Left cardiac atrium (tissue), 4 donors: ENCODE data around the gene TMTC4. TPM values are rescaled to one million over a fixed set of nuclear protein-coding genes. Genes with fewer than 3 reads are reported as not detected.
"Not testable (repeated sequence)": the region's sequence is repeated elsewhere in the genome, so short reads cannot be mapped to it uniquely, and the experiment has no call there.

Experiments
- ATAC-seq, 2 donors: fragments of 200-7000 bp; cut with Tn5 transposase; one replicate each; pipeline ENCODE4 v1.9.1; 2020; ENCODE audit warnings: mild to moderate bottlenecking in 2 of 2, moderate library complexity in 2 of 2
- DNase-seq: peaks from one replicate; pipeline ENCODE4 v3.0.0-alpha.2; 2020
- intact Hi-C, 2 donors: fragments of 100-400 bp; cut with DNase I; formaldehyde crosslinking; loops; one replicate each; pipeline versions ENCODE4 v1.14.1 to v1.15.1; 2022 to 2023
- total RNA-seq, 2 donors: library from RNA; stranded (reverse); fragmentation: NEBNext Ultra II Directional; extraction: Animal tissue kit (Norgen Biotek cat#: 25700); gene quantifications; one replicate each; pipeline ENCODE4 v1.2.1, GENCODE V29; 2021
- donor health status: DM: no; HTN: yes; CAD: no.
- donor health status: DM: no; HTN: yes; CAD: no; lungs with severe emphysema.
- donor health status: DM: yes; HTN: yes; CAD: no.
- donor health status: Dilated cardiomyopathy.

Gene TMTC4
- total RNA-seq, 2 donors from 2014 or later: 7.8 to 9.7 TPM

DNA sequence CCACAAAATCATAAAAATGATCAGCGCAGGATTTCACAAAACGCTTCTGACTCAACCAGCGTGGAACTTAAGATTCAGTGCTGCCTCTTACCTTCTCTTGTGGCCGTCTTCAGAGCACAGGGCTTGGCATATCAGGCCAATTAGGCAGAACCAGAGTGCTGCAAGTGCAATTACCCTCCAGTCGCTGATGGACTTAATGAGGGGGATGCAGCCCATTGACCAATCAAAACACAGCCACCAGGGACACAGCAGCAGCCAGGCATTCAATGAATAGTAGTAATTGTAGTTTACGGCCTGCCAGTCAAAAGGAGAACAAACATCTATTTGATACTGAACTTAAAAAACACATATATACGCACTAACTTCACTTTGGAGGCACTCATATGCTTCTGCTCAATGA is 38.2 kb downstream of the TMTC4 start:
- intact Hi-C loops: no loop called here
- ATAC-seq (no peak), DNase-seq (no peak)

DNA sequence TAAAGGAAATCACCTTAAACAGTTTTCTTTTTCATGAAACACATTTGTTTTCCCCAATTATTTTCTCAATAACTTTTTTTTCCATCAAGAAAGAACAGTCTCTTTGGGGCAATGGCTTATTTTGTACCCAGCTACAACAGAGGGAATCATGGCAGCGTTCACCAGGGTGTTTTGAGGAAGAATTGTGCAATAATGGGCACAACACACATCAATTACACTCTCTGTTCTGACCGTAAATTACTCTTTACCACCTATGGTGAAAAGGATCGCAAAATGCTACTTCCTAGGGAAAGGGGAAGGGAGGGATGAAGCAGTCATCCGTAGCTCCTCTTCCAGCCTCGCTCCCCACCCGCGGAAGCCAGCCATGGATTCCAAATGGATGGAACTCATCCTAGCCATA is 38.6 kb downstream of the TMTC4 start:
- DNase-seq: no peak
- no peak for ATAC-seq
- intact Hi-C loops: no loop called here

DNA sequence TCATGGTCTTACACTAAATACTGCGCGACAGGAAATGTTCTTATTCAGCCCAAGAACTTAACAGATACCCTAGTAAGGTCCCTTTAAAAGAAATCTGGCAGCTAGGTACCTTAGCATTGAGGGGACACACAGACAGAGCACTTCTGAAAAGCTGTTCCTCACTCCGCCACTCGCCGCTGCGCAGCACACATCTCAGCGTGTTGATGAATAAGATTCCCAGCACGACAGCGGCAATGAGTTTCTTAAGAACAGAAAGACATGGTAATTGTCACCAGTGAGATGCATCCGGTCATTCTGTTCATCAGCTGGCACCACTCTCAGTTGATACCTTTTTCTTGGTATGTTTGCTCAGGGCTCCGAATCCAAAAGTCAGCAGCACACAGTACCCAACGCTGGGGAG is 39.9 kb downstream of the TMTC4 start:
- no peak for DNase-seq
- intact Hi-C loops: no loop called here

DNA sequence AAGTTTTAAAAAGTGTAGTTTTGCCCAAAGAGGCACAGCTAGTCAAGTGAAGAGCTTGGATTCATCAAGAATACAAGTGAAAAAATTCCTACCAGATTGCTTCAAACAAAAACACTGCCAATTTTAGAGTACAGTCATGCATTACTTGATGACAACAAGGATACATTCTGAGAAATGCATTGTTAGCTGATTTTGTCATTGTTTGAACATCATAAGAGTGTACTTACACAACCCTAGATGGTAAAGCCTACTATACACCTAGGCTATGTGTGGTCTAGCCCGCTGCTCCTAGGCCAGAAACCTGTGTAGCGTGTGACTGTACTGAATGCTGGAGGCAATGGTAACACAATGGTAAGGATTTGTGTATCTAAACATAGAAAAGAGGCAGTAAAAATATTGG is 41.1 kb downstream of the TMTC4 start:
- ATAC-seq (no peak), DNase-seq (no peak)
- intact Hi-C loops: no loop called here

More for the DNA sequence above, 39.9 kb downstream of the TMTC4 start:
- no peak for ATAC-seq

DNA sequence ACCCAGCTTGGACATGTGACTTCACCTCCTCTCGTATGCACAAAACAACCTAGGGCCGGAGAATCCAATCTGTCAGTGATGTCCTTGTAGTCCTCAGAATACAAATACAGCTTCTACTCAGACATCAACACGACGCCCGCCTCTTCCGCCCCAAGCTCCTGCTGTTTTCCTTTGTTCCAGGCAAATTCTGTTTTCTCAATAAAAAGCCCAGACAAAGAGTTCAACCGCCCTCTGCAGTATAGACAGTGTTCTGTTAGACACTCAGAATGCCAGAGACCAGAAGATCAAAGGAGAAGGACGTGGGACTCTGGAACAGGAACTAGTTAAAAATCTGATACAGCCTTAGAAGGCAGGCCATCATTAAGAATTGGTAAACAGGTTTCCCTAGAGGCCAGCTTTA is 44.0 kb downstream of the TMTC4 start:
- ATAC-seq (no peak), DNase-seq (no peak)
- intact Hi-C loops: no loop called here

DNA sequence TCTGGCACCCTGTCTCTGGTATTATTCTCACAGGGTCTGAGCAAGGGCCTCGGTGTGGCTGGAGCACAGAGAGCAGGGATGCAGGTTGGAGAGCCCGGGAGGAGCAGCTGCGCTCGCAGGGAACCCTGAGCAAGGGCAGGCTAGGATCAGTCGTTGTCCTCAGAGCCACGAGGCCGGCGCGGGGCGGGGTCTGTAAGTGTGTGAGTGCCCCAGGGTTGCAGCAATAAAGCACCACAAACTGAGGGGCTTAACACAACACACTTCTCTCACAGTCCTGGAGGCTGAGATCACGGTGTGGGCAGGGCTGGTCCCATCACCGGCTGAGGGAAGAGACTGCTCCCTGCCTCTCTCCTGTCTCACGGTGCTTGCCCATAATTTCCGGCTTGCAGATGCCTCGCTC is 47.5 kb downstream of the TMTC4 start:
- intact Hi-C loops: no loop called here
- no peak for ATAC-seq
- no peak for DNase-seq

DNA sequence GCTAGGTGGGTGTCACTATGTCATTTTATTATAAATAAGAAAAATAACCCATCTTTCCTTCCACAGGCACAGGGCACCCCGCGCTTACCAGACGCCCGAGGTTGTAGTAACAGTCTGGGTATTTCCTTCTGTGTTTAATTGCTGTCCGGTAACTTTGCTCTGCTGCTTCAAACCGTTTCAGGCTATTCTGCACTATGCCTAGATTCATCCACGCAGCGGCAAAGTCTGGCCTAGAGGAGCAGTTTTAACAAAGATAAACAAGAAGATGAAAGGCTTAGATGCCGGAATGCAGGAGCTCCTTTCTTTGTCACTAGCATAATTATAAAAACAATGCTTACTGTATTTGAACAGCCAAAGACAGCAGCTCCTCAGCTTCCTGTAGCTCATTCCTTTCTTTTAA is 49.1 kb downstream of the TMTC4 start:
- DNase-seq (no peak), ATAC-seq (no peak)
- intact Hi-C loops: no loop called here

DNA sequence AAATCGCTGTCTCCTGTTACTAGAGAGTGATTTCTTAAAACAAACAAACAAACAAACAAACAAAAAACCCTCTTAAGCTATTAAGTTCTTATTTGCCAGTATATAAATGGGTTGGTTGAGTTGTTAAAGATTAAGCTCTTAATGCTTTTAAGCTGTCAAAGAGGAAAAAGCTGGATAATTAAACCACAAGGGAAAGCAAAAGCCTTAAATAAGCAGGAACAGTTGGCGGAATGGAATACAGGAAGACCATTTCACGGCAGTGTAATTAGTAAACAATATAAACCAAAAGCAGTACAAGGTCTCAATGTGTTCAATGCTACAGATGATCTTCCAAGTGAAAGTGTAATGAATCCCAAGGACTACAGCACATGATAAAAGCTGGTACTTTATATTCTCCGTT is 53.8 kb downstream of the TMTC4 start:
- ATAC-seq (no peak), DNase-seq (no peak)
- intact Hi-C loops: no loop called here

DNA sequence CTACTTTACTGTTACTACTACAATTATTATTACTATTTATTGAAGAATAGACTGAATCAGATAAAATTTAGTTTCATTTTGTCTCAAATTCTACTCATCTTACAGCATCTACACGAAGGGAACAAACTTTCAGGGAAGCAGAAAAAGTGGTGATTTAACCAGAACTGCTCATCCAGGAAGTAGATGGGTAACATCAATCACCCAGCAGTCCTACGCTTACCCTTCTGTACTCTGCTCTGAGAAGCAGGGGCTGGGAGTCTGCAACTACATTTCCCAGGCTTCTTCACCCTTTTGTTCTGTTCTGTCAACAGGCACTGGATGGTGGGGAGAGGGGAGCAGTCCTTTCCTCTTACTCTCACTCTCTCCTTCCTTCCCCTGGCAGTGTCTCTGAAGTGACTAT is 54.7 kb downstream of the TMTC4 start:
- no peak for DNase-seq
- ATAC-seq: no peak
- intact Hi-C loops: no loop called here

DNA sequence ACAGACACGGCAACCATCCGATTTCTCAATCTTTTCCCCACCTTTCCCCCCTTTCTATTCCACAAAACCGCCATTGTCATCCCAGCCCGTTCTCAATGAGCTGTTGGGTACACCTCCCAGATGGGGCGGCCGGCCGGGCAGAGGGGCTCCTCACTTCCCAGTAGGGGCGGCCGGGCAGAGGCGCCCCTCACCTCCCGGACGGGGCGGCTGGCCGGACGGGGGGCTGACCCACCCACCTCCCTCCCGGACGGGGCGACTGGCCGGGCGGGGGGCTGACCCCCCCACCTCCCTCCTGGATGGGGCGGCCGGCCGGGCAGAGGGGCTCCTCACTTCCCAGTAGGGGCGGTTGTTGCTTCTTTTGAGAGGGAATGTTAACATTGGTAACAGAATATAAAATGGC is 55.7 kb downstream of the TMTC4 start:
- ATAC-seq, intact Hi-C loops, DNase-seq: not testable (repeated sequence)

DNA sequence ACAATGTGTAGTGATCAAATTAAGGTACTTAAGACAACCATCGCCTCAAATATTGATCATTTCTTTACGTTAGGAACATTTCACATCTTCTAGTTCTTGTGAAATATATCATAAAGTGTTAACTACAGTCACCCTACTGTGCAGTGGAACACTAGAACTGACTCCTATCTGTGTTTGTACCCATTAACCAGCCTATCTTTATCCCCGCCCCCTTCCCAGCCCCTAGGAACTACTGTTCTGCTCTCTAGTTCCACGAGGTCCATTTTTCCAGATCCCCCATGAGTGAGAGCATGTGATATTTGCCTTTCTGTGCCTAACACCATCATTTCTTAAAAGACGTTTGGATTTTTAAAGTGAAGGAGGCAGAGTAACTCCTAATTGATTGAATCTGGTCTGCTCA is 61.6 kb downstream of the TMTC4 start:
- no peak for ATAC-seq
- DNase-seq: no peak
- intact Hi-C loops: no loop called here

DNA sequence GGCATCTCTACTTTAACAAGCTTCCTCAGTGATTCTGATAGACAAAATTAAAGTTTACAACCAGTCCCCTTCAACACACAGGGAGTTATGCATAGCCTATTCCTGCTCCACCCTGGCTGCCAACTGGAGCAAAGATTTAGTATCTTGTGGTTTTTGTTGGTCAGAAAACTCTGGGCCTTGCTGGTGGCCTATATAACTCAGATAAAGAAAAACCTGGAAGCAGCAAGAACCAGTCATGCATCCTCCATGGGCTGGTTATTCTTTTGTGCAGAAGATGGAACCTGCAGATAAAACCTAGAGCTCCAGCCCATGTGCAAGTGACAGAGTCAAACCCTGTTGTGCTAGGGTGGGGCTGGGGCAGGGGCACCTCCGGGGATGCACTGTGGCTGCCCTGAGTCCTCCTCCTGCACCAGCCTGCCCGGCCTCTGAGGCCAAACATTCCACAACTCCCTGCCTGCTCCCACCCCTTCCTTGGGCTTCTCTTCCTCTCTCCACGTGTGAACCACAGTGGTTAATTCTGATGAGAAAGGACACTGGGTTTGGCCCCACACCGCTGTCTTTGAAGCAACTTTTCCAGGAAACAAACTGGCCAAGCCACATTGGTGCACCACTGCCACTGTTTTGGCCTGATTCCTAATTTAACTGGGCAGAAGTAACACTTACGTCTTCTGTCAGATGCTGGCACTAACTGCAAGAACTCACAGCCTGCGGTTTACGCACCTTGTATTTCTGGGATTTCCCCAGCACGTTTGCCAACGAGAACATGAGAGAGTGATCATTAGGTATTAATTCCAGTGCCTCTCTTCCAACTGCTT is 62.7 kb downstream of the TMTC4 start:
- ATAC-seq: peak; percentile 53 to 71
- DNase-seq: no peak
- intact Hi-C loops: no loop called here

DNA sequence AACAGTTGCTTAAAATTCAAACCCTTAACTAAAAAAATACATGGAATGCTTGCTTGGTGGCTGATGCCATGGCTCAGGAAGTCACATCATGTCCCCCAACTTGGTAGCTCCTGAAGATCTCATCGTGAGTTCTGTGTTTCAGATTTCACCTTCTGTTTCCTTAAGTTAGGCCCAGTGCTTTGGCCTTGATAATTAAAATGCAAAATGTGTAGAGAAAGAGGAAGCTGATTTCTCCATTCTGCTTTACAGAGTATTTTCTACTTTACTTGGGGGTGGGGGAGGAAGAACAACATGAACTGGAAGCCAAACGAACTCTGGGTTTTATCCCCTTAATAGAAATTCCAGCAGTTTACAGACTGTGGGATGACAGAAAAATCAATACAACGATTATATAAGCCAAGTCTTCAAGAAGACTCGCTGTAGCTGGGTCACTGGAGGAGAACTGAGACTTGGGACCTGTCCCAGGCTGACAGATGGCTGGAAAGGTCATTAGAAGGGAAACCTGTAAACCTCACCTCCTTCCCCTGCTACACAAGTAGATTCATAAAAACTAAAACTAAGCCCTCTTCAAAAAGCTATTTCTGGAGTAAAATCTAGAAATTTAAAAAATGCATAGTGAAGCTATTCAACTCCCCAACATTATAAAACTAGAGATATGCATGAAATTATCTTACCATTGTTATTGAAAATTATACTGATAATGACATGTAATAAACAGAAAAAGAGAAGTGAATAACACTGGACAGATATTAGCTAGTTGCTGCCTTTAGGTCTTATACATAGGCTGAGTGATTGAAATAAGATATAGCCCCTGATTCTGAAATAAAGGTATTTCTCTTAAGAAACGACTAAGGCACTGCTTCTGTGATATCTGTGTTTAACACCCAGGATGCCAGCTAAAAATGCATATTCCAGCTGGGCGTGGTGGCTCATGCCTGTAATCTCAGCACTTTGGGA is 63.9 kb downstream of the TMTC4 start:
- intact Hi-C loops: no loop called here
- ATAC-seq (no peak), DNase-seq (no peak)

DNA sequence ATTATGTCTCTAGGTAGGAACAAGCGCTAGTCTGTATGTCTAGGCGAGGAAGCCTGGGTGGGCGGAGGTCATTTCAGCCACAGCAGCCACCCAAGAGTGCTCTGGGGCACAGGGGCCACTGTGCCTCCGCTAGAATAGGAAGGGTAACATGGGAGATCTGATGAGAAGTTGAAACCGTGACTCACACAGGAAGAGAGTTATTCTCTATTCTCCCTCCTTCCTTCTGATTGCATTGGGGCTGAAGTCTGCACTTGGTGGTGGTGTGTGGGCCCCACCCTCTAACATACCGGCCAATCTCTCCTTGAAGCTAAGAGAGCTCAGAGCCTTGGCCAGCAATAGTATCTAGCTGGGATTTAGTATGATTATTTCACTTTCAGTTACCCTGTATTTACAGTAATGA is 65.7 kb downstream of the TMTC4 start:
- intact Hi-C loops: no loop called here
- peak in 1 of 2 donors; percentile 51 for ATAC-seq
- DNase-seq: no peak

DNA sequence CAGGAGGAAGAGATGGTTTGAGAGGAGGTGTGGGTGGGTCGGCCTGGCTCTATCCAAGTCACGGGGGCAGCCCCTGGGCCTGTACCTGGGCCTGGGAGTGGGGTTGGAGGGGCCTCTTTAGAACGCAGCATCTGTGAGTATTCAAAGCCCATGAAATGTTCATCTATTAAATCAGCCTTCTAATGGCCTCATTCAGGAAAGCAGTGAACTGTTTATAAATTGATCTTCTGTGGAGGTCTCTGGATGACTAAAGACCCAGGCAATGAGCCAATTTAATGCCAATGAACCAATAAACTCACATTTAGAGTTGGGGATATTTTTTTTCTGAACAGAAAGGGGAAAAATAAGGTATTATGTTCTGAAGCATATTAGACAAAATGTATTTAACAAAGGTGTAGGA is 66.1 kb downstream of the TMTC4 start:
- DNase-seq (no peak), ATAC-seq (no peak)
- intact Hi-C loops: no loop called here

DNA sequence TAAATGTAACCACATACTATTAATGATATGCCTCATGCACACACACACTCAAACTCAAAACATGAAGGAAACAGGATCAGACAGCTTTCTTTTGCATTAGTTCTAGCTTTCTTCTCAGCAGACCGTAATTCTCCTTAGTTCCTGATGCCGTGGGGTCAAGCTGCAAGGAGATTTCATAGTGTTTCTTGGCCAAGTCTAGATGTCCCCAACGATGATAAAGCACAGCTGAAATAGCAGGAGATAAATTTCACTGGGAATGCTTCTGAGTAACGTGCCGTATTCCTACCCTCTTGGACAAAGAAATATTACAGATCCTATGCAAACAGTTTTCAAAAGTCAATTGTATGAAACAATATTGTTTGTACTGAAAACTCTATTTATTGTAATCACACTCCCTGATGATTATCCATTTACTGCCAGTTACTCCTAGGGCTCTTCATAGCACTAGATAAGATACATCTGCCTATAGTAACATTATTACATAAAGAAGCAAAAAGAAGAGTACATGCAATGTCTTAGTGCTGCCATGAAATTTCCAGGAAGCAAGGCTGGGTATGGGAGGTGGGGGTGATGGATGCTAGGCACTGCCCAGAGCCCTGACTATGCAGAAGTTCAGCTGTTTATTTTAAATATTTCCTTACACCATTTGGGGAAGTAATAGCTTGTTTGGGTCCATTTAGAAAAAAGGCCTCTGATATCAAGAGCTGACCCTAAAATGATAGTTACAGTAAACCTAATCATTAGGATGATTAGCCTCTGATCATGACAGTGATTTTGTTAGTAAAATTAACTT is 69.5 kb downstream of the TMTC4 start:
- intact Hi-C loops: no loop called here
- DNase-seq: no peak
- peak in 1 of 2 donors; percentile 39 for ATAC-seq

DNA sequence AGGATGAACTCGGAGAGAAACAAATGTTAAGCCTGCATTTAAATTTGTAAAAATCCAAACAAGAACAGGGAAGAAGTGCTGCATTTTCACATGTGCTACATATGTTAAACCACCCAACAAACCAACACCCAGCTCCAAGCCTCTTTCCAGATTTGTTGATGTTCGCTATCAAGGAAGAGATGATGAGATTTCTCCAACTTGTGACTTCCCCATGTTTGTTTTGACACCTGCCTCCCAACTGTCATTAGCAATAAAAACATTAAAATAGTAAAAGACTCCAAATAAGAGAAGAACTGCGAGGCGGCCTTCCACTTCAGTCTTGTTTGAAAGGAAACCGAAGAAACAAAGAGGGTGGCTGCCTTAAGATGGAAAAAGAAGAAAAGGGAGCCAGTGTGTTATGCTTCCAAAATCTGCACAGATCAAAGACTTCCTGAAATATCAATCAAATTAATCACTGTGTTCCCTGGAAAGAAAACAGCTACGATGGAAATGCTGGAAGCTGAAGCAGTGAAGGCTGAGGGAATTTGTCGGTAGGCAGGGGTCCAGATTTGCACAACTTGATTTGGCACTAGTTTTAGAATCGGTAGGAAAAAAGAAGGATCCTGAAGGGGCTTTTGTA is 72.0 kb downstream of the TMTC4 start:
- intact Hi-C loops: no loop called here

DNA sequence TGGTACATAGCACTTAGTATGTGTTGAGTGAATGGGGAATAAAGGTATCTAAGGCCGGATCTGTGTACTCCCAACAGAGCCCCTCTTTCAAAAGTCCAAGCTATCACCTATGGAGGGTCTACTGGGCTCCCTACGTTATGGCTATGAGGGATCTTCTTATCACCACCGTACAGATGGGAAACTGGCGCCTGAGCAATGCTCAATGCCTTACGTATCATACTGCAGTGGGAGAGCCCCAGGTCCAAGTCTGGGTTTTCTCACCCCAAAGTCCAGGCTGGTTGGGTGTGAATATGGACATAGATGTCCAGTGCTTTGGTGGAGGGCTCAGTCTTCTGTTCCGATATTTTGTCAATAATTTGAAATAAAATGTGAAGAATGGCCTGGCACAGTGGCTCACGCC is 72.9 kb downstream of the TMTC4 start:
- no peak for ATAC-seq
- intact Hi-C loops: no loop called here
- no peak for DNase-seq

More for the DNA sequence above, 72.0 kb downstream of the TMTC4 start:
- ATAC-seq (no peak), DNase-seq (no peak)

DNA sequence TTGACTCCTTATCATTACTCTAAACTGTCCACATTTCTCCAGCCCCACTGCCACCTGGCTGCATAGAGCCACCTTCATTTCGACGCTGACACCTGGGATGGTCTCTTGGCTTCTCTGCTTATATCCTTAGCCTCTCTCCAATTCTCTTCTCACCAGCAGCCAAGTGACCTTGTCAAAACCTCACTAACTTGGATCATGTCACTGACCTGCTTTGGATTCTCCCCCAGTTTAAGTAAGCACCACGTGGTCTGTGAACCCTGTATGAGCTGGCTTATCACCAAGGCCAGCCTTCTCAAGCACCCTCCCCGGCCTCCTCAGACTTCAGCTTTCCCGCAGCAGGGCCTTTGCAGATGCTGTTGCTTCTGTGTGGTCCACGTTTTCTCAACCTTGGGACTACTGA is 73.7 kb downstream of the TMTC4 start:
- ATAC-seq: peak in 1 of 2 donors; percentile 47
- DNase-seq: no peak
- intact Hi-C loops: no loop called here
